Stomach smooth muscle (tissue), 2 donors: ENCODE results near the gene TOPBP1.
"Not testable (repeated sequence)": the region's sequence is repeated elsewhere in the genome, so short reads cannot be mapped to it uniquely, and the experiment has no call there.

Experiments
- H3K27ac ChIP-seq: one replicate; pipeline ENCODE4 v1.7.0; 2013; ENCODE audit warnings: mild to moderate bottlenecking, low read length, inconsistent platforms
- H3K27me3 ChIP-seq, 2 donors: one replicate each; pipeline ENCODE4 v1.7.0; 2013; ENCODE audit warnings: low read length in 2 of 2; ENCODE audit not compliant: insufficient read depth in 2 of 2, control insufficient read depth in 1 of 2
- H3K36me3 ChIP-seq, 2 donors: one replicate each; pipeline ENCODE4 v1.7.0; 2013; ENCODE audit warnings: low read length in 2 of 2; ENCODE audit not compliant: control insufficient read depth in 2 of 2, insufficient read depth in 2 of 2
- H3K4me1 ChIP-seq: one replicate; pipeline ENCODE4 v1.7.0; 2013; ENCODE audit warnings: low read length; ENCODE audit not compliant: control insufficient read depth, insufficient read depth
- H3K4me3 ChIP-seq, 2 donors: one replicate each; pipeline ENCODE4 v1.7.0; 2013; ENCODE audit warnings: low read length in 2 of 2
- H3K9ac ChIP-seq, 2 donors: one replicate each; pipeline ENCODE4 v1.7.0; 2013; ENCODE audit warnings: low read length in 2 of 2, mild to moderate bottlenecking in 1 of 2
- H3K9me3 ChIP-seq, 2 donors: one replicate each; pipeline ENCODE4 v1.7.0; 2013; ENCODE audit warnings: low read length in 2 of 2; ENCODE audit not compliant: control insufficient read depth in 2 of 2
- donor health status: healthy.
- donor health status: Pancreatic carcinoma.

Gene TOPBP1

DNA sequence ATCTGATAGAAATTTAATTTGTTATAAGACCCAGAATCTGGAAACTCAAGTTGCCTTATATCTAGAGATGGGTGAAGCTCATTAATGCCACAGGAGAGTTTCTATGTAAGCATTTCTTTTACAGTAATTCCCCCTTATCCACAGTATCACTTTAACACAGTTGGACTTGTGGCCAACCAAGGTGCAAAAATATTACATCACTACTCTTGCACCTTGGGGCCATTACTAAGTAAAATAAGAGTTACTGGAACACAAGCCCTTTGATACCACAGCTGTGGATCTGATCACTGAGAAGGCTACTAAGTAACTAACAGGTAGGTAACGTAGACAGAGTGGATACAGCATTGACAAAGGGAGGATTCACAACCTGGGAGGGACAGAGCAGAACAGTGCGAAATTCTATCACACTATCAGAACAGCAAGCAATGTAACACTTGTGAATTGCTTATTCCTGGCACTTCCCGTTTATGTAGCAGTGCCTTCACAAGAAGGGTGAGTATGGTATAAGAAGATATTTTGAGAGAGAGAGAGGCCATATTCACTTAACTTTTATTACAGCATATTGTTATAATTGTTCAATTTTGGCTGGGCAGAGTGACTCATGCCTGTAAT lies 33.9 kb upstream of the TOPBP1 start:
- Histone ChIP-seq H3K4me1 (no peaks in the 10 kb centered on the region), H3K9me3 (no peaks in the 10 kb centered on the region), H3K36me3 (no peaks in the 10 kb centered on the region), H3K9ac (no peak overlapping the region), H3K27ac (no peak overlapping the region), H3K27me3 (no peaks in the 10 kb centered on the region), H3K4me3 (no peak overlapping the region)

DNA sequence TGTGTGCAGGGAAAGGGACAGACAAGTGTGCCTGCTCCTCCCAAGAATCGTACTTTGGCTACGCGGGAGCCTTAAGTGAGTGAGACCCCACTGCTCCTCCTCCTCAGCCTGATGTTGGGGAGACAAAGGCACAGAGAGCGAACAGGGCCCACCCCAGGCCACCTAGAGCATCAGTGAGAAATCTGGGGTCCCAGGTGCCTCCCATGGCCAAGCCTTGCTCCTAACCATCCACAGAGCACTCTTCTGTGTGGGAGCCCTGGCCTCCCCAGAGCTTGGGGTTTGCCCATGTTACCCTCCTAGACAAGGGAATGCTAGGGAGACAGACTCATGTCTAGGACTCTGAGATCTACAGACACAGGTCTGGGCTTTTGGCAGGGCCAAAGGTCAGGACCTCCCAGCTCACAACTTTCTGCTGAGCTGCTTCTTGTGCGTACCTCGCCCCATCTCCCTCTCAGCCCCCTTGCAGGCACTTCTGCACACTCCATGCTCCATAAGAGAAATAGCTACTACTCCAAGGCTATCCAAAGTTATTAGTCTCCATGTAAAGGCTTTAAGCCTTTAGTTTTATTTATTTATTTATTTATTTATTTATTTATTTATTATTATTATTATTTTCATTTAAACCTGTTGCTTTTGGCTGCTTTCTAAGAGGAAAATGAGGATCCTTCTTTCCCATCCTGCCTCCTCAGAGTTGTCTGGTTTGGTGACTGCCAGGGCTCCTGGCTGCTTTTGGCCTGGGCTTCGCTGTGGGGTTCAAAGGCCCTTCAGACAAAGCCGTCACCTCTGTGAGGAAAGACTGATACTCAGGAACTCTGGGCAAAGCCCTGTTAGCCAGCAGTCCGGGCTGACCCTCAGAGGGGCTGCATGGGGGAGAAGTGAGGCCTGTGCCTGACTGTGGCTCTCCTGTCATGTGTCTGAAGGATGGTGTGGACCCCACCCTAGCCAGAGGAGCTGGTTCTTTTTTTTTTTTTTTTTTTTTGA lies 32.8 kb upstream of the TOPBP1 start:
- Histone ChIP-seq H3K4me1 (no peaks in the 10 kb centered on the region), H3K36me3 (no peaks in the 10 kb centered on the region), H3K27ac (no peak overlapping the region), H3K4me3 (no peak overlapping the region), H3K27me3 (no peaks in the 10 kb centered on the region), H3K9ac (no peak overlapping the region), H3K9me3 (no peaks in the 10 kb centered on the region)

DNA sequence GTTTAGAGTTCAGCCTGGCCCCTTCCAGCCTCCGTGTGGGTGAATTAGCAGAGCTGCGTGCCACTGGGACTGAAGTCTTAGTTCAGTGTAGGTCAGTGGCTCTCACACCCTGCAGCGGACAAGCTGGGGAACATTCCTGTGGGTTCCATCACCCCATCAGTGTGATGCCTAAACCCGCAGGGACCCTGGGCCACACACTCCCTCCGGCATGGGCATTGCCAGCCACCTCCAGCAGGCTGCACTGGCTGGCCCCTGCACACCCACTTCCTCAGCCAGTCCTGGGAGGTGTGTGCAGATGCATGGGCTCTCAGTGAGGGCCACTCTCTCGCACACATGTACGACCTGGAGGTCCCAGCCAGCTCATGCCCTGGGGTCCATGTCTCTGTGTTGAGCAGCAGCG lies 32.1 kb upstream of the TOPBP1 start:
- Histone ChIP-seq H3K4me1 (no peaks in the 10 kb centered on the region), H3K27me3 (no peaks in the 10 kb centered on the region), H3K9ac (no peak overlapping the region), H3K36me3 (no peaks in the 10 kb centered on the region), H3K9me3 (no peaks in the 10 kb centered on the region), H3K4me3 (no peak overlapping the region), H3K27ac (no peak overlapping the region)

DNA sequence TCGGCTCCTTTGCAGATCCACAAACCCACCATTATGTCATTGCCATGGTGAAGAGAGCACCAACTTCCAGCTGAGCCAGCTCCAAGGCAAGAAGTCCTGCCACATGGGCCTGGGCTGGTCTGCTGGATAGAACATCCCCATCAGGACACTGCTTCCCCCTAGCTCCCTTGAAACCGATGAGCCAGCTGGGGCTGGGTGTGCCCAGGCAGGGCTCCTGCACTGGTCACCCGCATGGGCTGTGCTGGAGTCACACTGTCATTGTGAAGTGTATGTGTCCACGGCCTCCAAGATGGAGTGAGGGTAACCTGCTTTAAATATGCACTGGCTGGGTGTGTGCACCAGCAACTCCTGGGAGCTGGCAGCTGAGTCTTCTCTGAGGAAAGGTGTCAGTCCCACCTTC lies 31.0 kb upstream of the TOPBP1 start:
- no peaks in the 10 kb centered on the region for H3K9me3 ChIP-seq
- H3K4me1 ChIP-seq: no peaks in the 10 kb centered on the region
- no peak overlapping the region for H3K9ac ChIP-seq
- H3K27ac ChIP-seq: no peak overlapping the region
- no peaks in the 10 kb centered on the region for H3K36me3 ChIP-seq
- no peak overlapping the region for H3K4me3 ChIP-seq
- no peaks in the 10 kb centered on the region for H3K27me3 ChIP-seq

DNA sequence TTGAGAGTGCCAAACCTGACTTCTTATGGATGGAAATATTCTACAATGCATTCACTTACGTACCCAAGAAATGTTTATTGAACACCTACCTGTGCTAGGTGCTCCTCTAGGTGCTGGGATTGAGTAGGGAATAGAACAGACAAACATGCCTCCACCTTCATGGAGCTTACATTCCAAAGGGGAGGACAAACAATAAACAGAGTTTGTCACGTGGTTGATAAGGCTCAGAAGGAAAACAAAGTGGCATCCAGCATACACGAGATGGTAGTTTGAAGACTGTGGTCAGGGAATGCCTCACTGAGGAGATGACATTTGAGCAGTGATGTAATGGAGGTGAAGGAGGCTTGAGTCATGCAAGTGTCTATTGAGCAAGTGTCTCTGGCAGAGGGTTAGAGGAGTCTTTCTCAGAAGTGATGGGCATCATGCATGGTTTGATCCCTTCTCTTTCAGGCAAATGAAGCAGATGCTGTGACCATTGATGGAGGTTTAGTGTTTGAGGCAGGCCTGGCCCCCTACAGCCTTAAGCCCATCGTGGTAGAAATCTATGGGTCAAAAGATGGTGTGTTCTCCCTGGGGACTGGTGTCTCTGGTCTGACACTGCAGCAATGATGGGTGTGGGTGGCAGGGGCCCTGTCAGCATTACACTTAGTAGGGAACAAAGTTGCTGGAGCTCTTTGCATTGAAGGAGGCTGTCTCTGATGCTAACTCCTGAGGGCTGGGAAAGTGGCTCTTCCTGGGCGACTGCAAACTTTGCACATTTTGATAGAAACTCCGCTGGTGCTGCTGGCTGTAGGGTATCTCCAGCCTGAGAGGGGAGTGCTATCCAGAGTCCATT lies 29.7 kb upstream of the TOPBP1 start:
- no peaks in the 10 kb centered on the region for H3K36me3 ChIP-seq
- no peaks in the 10 kb centered on the region for H3K9me3 ChIP-seq
- H3K4me1 ChIP-seq: no peaks in the 10 kb centered on the region
- H3K27me3 ChIP-seq: no peaks in the 10 kb centered on the region
- H3K4me3 ChIP-seq: no peak overlapping the region
- no peak overlapping the region for H3K9ac ChIP-seq
- no peak overlapping the region for H3K27ac ChIP-seq

DNA sequence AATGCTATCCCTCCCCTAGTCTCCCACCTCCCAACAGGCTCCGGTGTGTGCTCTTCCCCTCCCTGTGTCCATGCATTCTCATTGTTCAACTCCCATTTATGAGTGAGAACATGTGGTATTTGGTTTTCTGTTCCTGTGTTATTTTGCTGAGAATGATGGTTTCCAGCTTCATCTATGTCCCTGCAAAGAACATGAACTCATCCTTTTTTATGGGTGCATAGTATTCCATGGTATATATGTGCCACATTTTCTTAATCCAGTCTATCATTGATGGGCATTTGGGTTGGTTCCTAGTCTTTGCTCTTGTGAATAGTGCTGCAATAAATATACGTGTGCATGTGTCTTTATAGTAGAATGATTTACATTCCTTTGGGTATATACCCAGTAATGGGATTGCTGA lies 16.3 kb upstream of the TOPBP1 start:
- not testable (repeated sequence) for H3K27ac ChIP-seq, H3K9ac ChIP-seq, H3K4me3 ChIP-seq, H3K36me3 ChIP-seq, H3K9me3 ChIP-seq, H3K4me1 ChIP-seq
- H3K27me3 ChIP-seq: peaks cover 16 to 27% of the 10 kb centered on the region in 2 donors

DNA sequence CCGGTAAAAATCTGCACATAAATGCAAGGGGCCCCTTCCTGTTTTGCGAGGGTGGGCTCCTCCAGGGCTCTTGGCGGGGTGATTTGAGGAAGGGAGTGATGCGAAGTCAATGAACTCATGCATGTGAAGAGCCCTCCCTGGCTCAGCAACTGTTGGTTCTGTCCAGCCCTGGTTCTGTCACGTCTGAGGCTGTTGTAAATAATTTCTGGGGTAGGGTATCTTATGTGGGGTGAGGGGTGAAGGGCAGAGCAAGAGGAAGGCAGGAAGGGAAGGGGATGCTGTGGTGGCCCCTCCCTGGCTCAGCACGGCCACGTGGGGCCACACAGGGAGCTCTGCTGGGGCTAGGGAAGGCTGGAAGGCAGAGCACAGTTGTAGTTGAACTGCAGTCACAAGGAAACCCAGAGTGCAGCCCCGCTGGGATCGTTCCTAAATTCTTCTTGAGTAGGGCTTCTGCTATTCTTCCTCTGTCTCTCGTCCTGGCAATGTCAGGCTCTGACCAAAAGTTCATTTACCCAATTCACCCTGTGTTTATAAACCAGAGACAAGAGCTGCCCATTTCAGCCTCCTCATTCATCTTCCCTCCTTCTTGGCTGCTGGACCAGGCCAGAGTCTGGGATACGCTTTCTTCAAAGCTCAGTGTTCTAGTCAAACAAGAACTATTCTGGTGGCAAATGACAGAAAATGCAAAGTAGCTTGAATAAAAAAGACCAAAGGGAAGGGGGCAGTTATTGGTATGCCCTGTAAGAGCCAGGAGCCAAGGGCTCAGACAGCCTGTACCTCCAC lies 14.8 kb upstream of the TOPBP1 start:
- H3K9me3 ChIP-seq: no peaks in the 10 kb centered on the region
- H3K27ac ChIP-seq: no peak overlapping the region
- no peak overlapping the region for H3K9ac ChIP-seq
- peaks cover 7% of the 10 kb centered on the region for H3K4me1 ChIP-seq
- H3K4me3 ChIP-seq: no peak overlapping the region
- no peaks in the 10 kb centered on the region for H3K36me3 ChIP-seq
- H3K27me3 ChIP-seq: peaks cover 16 to 30% of the 10 kb centered on the region in 2 donors

DNA sequence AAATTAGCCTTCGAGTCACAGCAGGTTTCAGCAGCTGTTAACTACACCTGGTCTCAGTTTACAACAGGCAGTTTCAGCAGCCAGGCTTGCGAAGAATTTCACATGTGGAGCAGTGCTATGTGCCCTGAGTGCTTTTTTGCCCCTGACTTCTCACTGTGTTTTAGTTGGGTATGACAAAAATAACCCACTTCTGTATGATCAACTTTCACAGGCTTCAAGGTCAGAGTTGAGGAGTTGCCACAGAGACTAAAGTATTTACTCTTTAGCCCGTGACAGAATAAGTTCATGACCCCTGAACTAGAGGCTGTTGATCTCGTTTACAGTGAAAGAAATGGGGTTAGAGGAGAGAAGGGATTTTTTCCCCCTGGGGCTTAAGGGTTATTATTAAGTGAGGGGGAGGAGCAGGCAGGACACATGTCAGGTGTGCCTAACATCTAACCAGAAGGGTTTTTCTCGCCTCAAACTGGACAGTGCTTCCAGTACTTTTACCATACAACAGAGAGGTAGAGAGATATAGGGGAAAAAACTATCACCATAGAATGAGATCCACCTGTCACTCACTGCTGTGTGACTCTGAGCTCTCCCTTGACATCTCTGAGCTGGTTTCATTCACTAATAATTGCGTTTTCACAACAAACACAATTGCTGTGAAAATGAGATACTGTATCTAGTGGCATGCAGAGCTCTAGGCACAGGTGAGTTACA lies 14.0 kb upstream of the TOPBP1 start:
- peaks cover 7% of the 10 kb centered on the region for H3K4me1 ChIP-seq
- peaks cover 16 to 30% of the 10 kb centered on the region in 2 donors for H3K27me3 ChIP-seq
- H3K9ac ChIP-seq: no peak overlapping the region
- H3K36me3 ChIP-seq: no peaks in the 10 kb centered on the region
- no peak overlapping the region for H3K4me3 ChIP-seq
- H3K27ac ChIP-seq: no peak overlapping the region
- no peaks in the 10 kb centered on the region for H3K9me3 ChIP-seq

DNA sequence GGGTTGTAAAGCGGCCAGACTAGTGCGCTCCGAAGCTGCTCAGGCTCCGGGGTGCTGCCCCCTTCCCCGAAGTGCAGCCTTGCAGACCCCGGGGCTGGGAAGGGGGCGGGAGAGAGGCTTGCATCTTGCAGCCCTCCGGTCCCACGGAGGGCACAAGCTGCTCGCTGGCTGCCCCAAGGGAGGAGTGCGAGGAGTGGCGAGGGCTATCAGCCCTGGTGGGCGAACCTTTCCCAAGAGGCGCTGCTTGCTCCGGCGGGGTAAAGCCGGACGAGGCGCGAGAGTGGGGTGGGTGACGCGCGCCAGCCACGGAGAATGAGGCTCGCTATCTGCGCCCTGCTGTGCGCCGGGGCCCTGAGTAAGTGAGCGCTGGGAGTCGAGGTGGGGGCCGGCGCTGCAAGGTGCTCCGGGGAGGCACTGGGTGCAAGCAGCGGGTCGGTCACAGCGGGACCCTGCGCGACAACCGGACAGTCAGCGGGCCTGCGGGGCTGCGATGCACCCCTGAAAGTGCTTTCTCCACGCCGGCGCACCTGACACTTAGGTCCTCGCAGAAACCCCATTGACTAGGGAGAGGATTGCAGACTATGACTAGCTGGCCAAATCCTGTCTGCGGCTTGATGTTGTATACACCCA lies 12.7 kb upstream of the TOPBP1 start:
- H3K4me1 ChIP-seq: peaks cover 7% of the 10 kb centered on the region
- no peak overlapping the region for H3K9ac ChIP-seq
- no peaks in the 10 kb centered on the region for H3K36me3 ChIP-seq
- peak overlapping the region; percentile 35 to 40 for H3K4me3 ChIP-seq
- H3K9me3 ChIP-seq: no peaks in the 10 kb centered on the region
- no peak overlapping the region for H3K27ac ChIP-seq
- H3K27me3 ChIP-seq: peaks cover 16 to 30% of the 10 kb centered on the region in 2 donors
